ENCODE measurements around the gene ONECUT2. TPM values are rescaled to one million over a fixed set of nuclear protein-coding genes. Genes with fewer than 3 reads are reported as not detected.

The ONECUT2 gene
- total and polyA plus RNA-seq, 9 donors: 0.03 to 1.1 (median 0.19) TPM

GRCh38 chr18:57422313-57422872, 12.8 kb upstream of the ONECUT2 start:
- peaks cover 20% of the 10 kb centered on the region for H3K27me3 ChIP-seq (ENCODE audit: control insufficient read depth, insufficient read depth, low read length)

GRCh38 chr18:57423821-57424220, 11.4 kb upstream of the ONECUT2 start:
- no peak overlapping the region for H3K4me3 ChIP-seq (ENCODE audit: low read length)
- H3K27me3 ChIP-seq (ENCODE audit: control insufficient read depth, insufficient read depth, low read length): peaks cover 32% of the 10 kb centered on the region
- peaks cover 2% of the 10 kb centered on the region for H3K9me3 ChIP-seq (replicated peaks; ENCODE audit: control insufficient read depth, low read depth, low read length)
- H3K4me1 ChIP-seq (ENCODE audit: control insufficient read depth, insufficient read depth, low read length): peaks cover 6% of the 10 kb centered on the region
- DNase-seq: no peak
- no peak overlapping the region for H3K27ac ChIP-seq (ENCODE audit: low read length)
- no peaks in the 10 kb centered on the region for H3K36me3 ChIP-seq (ENCODE audit: control insufficient read depth, insufficient read depth, low read length)

More at GRCh38 chr18:57422313-57422872, 12.8 kb upstream of the ONECUT2 start:
- no peak overlapping the region for H3K27ac ChIP-seq (ENCODE audit: low read length)
- peaks cover 2% of the 10 kb centered on the region for H3K4me1 ChIP-seq (ENCODE audit: control insufficient read depth, insufficient read depth, low read length)
- no peaks in the 10 kb centered on the region for H3K36me3 ChIP-seq (ENCODE audit: control insufficient read depth, insufficient read depth, low read length)
- H3K4me3 ChIP-seq (ENCODE audit: low read length): no peak overlapping the region
- peaks cover 2% of the 10 kb centered on the region for H3K9me3 ChIP-seq (replicated peaks; ENCODE audit: control insufficient read depth, low read depth, low read length)
- 44% methylated on average over 2 of the region's 3 CpGs for WGBS (ENCODE audit: insufficient coverage)
- DNase-seq: no peak

- no peak overlapping the region for H3K27ac ChIP-seq (ENCODE audit: low read length)
- WGBS (ENCODE audit: insufficient coverage): 68% methylated on average over 3 of the region's 5 CpGs
- peaks cover 42% of the 10 kb centered on the region for H3K27me3 ChIP-seq (ENCODE audit: control insufficient read depth, insufficient read depth, low read length)
- H3K4me1 ChIP-seq (ENCODE audit: control insufficient read depth, insufficient read depth, low read length): peaks cover 11% of the 10 kb centered on the region
- no peaks in the 10 kb centered on the region for H3K36me3 ChIP-seq (ENCODE audit: control insufficient read depth, insufficient read depth, low read length)
- no peak for DNase-seq
- no peak overlapping the region for H3K4me3 ChIP-seq (ENCODE audit: low read length)
- H3K9me3 ChIP-seq (replicated peaks; ENCODE audit: control insufficient read depth, low read depth, low read length): peaks cover 2% of the 10 kb centered on the region
Observed at GRCh38 chr18:57425096-57425495, 10.1 kb upstream of the ONECUT2 start.

GRCh38 chr18:57426187-57426586, 9.0 kb upstream of the ONECUT2 start:
- Histone ChIP-seq H3K36me3 (ENCODE audit: control insufficient read depth, insufficient read depth, low read length) (no peaks in the 10 kb centered on the region), H3K27ac (ENCODE audit: low read length) (no peak overlapping the region), H3K9me3 (replicated peaks; ENCODE audit: control insufficient read depth, low read depth, low read length) (peaks cover 2% of the 10 kb centered on the region), H3K4me1 (ENCODE audit: control insufficient read depth, insufficient read depth, low read length) (peaks cover 11% of the 10 kb centered on the region), H3K4me3 (ENCODE audit: low read length) (no peak overlapping the region), H3K27me3 (ENCODE audit: control insufficient read depth, insufficient read depth, low read length) (peaks cover 53% of the 10 kb centered on the region)
- no CpG with 5 or more reads among the region's 4 CpGs for WGBS (ENCODE audit: insufficient coverage)
- DNase-seq: no peak

- peak; percentile 32 for DNase-seq
- WGBS (ENCODE audit: insufficient coverage): 2% methylated on average over 78 of the region's 80 CpGs
- H3K27me3 ChIP-seq (ENCODE audit: control insufficient read depth, insufficient read depth, low read length): peaks cover 59% of the 10 kb centered on the region
- no peak overlapping the region for H3K27ac ChIP-seq (ENCODE audit: low read length)
- no peaks in the 10 kb centered on the region for H3K9me3 ChIP-seq (replicated peaks; ENCODE audit: control insufficient read depth, low read depth, low read length)
- H3K4me3 ChIP-seq (ENCODE audit: low read length): no peak overlapping the region
- no peaks in the 10 kb centered on the region for H3K36me3 ChIP-seq (ENCODE audit: control insufficient read depth, insufficient read depth, low read length)
- peaks cover 11% of the 10 kb centered on the region for H3K4me1 ChIP-seq (ENCODE audit: control insufficient read depth, insufficient read depth, low read length)
Observed at GRCh38 chr18:57427429-57428201, 7.6 kb upstream of the ONECUT2 start.

- no peak for DNase-seq
- peaks cover 68% of the 10 kb centered on the region for H3K27me3 ChIP-seq (ENCODE audit: control insufficient read depth, insufficient read depth, low read length)
- 1% methylated on average over 93 of the region's 99 CpGs for WGBS (ENCODE audit: insufficient coverage)
Observed at GRCh38 chr18:57428221-57429150, 6.7 kb upstream of the ONECUT2 start.

GRCh38 chr18:57429167-57430078, 5.8 kb upstream of the ONECUT2 start:
- no peak overlapping the region for H3K27ac ChIP-seq (ENCODE audit: low read length)
- H3K27me3 ChIP-seq (ENCODE audit: control insufficient read depth, insufficient read depth, low read length): peaks cover 77% of the 10 kb centered on the region
- no peaks in the 10 kb centered on the region for H3K36me3 ChIP-seq (ENCODE audit: control insufficient read depth, insufficient read depth, low read length)
- DNase-seq: no peak
- H3K9me3 ChIP-seq (replicated peaks; ENCODE audit: control insufficient read depth, low read depth, low read length): no peaks in the 10 kb centered on the region
- WGBS (ENCODE audit: insufficient coverage): 0% methylated on average over 2 of the region's 22 CpGs
- H3K4me3 ChIP-seq (ENCODE audit: low read length): no peak overlapping the region
- H3K4me1 ChIP-seq (ENCODE audit: control insufficient read depth, insufficient read depth, low read length): peaks cover 18% of the 10 kb centered on the region

More at GRCh38 chr18:57428221-57429150, 6.7 kb upstream of the ONECUT2 start:
- Histone ChIP-seq H3K4me3 (ENCODE audit: low read length) (no peak overlapping the region), H3K4me1 (ENCODE audit: control insufficient read depth, insufficient read depth, low read length) (peaks cover 11% of the 10 kb centered on the region), H3K36me3 (ENCODE audit: control insufficient read depth, insufficient read depth, low read length) (no peaks in the 10 kb centered on the region), H3K9me3 (replicated peaks; ENCODE audit: control insufficient read depth, low read depth, low read length) (no peaks in the 10 kb centered on the region), H3K27ac (ENCODE audit: low read length) (no peak overlapping the region)

- Histone ChIP-seq H3K4me3 (ENCODE audit: low read length) (no peak overlapping the region), H3K27ac (ENCODE audit: low read length) (no peak overlapping the region), H3K36me3 (ENCODE audit: control insufficient read depth, insufficient read depth, low read length) (no peaks in the 10 kb centered on the region), H3K9me3 (replicated peaks; ENCODE audit: control insufficient read depth, low read depth, low read length) (no peaks in the 10 kb centered on the region), H3K27me3 (ENCODE audit: control insufficient read depth, insufficient read depth, low read length) (peaks cover 79% of the 10 kb centered on the region), H3K4me1 (ENCODE audit: control insufficient read depth, insufficient read depth, low read length) (peaks cover 23% of the 10 kb centered on the region)
- no peak for DNase-seq
- 0% methylated on average over 9 of the region's 34 CpGs for WGBS (ENCODE audit: insufficient coverage)
Observed at GRCh38 chr18:57430079-57431001, 4.8 kb upstream of the ONECUT2 start.

GRCh38 chr18:57431002-57431382, 4.2 kb upstream of the ONECUT2 start:
- Histone ChIP-seq H3K9me3 (replicated peaks; ENCODE audit: control insufficient read depth, low read depth, low read length) (no peaks in the 10 kb centered on the region), H3K4me3 (ENCODE audit: low read length) (no peak overlapping the region), H3K27me3 (ENCODE audit: control insufficient read depth, insufficient read depth, low read length) (peaks cover 78% of the 10 kb centered on the region), H3K4me1 (ENCODE audit: control insufficient read depth, insufficient read depth, low read length) (peaks cover 23% of the 10 kb centered on the region), H3K27ac (ENCODE audit: low read length) (no peak overlapping the region), H3K36me3 (ENCODE audit: control insufficient read depth, insufficient read depth, low read length) (no peaks in the 10 kb centered on the region)
- WGBS (ENCODE audit: insufficient coverage): no CpG with 5 or more reads among the region's 10 CpGs
- DNase-seq: no peak
